NCI-H510A treated with DMSO at 0.1 percent for 48 hours (cell line): ENCODE measurements around the gene IL17REL.
A peak's percentile ranks its signal among the peaks of the same experiment; 100 is the strongest.

Experiments used
- DNase-seq: peaks from one replicate; lab custom pipeline; 2025; lab: John Stamatoyannopoulos, UW

Gene IL17REL

GRCh38 chr22:50046019-50046415 lies 33.5 kb upstream of the IL17REL start:
- DNase-seq = no peak

GRCh38 chr22:50045211-50046018 lies 32.9 kb upstream of the IL17REL start:
- DNase-seq = no peak

- no peak for DNase-seq
Observed at GRCh38 chr22:50044485-50045118, 32.0 kb upstream of the IL17REL start.

GRCh38 chr22:50041361-50042065 lies 28.9 kb upstream of the IL17REL start:
- DNase-seq = no peak

- DNase-seq = no peak
Observed at GRCh38 chr22:50040717-50041116, 28.2 kb upstream of the IL17REL start.

- no peak for DNase-seq
Observed at GRCh38 chr22:50039669-50040443, 27.3 kb upstream of the IL17REL start.

- no peak for DNase-seq
Observed at GRCh38 chr22:50035976-50036724, 23.6 kb upstream of the IL17REL start.

DNA sequence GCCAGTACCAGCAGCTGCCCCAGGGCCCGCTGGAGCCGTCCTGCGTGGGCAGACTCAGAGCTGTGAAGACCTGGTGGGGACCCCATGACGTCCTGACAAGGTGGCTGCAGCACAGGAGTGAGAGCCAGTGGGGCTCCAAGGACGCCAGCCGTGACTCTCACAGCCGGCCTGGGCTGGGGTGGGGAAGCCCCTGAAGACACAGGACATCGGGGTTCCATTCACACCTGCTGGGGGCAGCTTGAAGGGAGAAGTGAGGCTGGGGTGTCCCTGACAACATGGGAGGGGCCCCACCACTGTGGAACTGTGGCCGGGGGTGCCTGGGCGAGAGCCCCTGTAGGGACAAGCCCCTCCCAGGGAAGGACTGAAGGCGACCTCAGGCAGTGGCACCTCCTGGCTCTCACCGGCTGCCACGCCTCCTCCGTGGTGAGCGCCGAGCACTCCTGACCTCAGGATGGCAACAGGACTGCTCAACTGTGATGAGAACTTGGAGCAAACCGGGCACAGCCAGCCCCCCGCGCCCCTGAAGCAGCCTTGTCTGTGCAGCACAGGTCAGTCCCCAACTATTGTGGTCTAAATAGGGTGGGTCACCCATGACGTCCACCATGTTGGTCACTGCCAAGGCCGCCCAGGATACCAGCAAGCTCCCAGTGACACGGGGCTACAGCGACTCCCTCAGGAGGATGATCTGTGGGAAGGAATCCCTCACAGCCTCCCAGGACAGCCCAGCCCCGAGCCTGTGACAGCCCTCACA lies 22.7 kb upstream of the IL17REL start:
- no peak for DNase-seq

- no peak for DNase-seq
Observed at GRCh38 chr22:50034126-50035081, 21.8 kb upstream of the IL17REL start.

GRCh38 chr22:50032941-50033601 lies 20.5 kb upstream of the IL17REL start:
- no peak for DNase-seq

GRCh38 chr22:50032109-50032871 lies 19.7 kb upstream of the IL17REL start:
- DNase-seq = no peak

- no peak for DNase-seq
Observed at GRCh38 chr22:50031189-50032091, 18.9 kb upstream of the IL17REL start.

DNA sequence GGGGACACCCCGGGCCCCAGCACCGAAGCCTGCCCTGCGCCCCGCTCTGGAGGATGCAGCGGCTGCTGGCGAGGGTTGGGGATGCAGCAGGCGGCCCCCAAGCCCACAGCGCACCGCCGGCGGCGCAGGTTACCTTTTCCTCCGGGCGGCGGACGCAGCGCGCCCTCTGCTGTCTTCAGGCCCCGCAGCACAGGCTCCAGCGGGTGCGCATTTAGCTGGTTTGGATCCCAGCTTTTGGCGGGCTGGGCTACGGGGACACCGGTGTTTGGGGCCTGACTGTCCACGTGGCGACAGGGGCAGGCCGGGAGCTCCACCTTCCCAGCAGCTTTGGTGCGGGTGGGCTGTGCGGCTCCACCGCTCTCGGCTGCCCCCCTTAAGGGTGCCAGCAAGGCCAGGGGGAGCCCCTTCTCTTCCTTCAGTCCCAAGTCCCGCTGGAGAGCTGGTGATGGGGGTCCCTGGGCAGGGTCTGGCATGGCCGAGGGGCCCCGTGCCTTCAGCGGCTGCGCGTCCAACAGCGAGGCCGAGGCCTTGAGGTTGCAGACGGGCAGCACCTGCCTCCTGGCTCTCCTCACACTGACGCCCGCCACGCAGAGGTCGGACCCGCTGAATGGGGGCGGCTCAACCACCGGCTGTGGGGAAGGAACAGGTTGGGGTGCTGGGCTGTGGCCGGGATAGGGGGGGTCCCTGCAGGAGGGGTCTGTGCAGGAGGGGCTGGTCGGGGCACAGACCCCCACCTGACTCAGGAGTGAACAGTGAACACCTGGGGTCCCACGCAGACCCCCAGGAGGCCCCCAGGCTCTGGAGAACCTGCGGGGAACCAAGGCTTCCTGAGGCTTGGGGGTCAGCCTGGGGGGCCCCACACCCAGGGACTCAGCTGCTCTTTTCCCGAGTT lies 18.0 kb upstream of the IL17REL start:
- DNase-seq = peak; percentile 37

GRCh38 chr22:50027639-50028537 lies 15.3 kb upstream of the IL17REL start:
- no peak for DNase-seq

DNA sequence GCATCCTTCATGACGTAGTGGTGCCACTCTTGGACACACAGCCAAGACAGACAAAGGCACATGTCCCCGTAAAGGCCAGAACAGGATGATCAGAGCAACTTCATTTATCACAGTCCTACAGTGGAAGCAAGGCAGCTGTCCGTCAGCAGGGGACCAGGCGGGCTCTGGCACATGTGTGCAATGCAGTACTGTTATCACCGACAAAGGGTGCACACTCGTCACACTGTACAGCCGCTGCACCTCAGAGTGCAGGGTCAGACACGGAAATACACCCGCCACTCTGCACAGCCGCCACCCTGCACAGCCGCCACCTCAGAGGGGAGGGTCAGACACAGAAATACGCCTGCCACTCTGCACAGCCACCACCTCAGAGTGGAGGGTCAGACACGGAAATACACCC lies 13.4 kb upstream of the IL17REL start:
- DNase-seq = no peak
